ENCODE data around the gene PDE6D.

DNA sequence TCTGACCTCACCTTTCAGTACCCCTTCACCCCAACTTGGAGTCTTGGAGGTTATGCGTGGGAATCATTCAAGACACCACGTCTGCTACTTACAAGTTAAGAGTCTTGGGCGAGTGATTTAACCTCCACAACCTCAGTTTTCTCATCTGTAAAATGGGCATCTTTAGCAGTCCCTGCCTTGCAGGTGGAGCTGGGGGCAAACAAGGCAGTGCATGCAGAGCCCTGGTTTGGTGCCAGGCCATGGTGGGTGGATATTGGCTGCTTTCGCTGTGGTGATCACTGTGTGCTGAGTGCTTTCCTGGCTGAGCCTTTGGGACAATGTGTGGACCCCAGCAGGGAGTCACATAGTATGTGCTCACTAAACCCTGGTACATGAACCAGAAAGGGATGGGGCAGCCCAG lies 93.1 kb downstream of the PDE6D start:
- no peak for TF ChIP-seq POLR2AphosphoS5 (IDR thresholded peaks at IDR 0.05)
- TF ChIP-seq, protein P1, sequence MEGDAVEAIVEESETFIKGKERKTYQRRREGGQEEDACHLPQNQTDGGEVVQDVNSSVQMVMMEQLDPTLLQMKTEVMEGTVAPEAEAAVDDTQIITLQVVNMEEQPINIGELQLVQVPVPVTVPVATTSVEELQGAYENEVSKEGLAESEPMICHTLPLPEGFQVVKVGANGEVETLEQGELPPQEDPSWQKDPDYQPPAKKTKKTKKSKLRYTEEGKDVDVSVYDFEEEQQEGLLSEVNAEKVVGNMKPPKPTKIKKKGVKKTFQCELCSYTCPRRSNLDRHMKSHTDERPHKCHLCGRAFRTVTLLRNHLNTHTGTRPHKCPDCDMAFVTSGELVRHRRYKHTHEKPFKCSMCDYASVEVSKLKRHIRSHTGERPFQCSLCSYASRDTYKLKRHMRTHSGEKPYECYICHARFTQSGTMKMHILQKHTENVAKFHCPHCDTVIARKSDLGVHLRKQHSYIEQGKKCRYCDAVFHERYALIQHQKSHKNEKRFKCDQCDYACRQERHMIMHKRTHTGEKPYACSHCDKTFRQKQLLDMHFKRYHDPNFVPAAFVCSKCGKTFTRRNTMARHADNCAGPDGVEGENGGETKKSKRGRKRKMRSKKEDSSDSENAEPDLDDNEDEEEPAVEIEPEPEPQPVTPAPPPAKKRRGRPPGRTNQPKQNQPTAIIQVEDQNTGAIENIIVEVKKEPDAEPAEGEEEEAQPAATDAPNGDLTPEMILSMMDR (IDR thresholded peaks at IDR 0.05): no peak
